Tibial nerve (tissue), 4 donors: ENCODE data around the gene PEX3. TPM values are rescaled to one million over a fixed set of nuclear protein-coding genes. Genes with fewer than 3 reads are reported as not detected.

Source experiments
- DNase-seq, 2 donors: peaks; one replicate each; pipeline ENCODE4 v3.0.0-alpha.2; 2019; ENCODE audit warnings: low spot score in 2 of 2
- H3K27ac ChIP-seq, 4 donors: fragments of 200-600 bp; sonication (generic) in 3 of 4; one replicate each; pipeline ENCODE4 v1.5.1; 2017 to 2019; ENCODE audit warnings: mild to moderate bottlenecking in 1 of 4
- H3K27me3 ChIP-seq, 2 donors: fragments of 200-600 bp; sonication (generic) in 1 of 2; one replicate each; pipeline versions ENCODE4 v1.5.1 to v1.6.0; 2017 to 2019
- H3K36me3 ChIP-seq, 3 donors: fragments of 200-600 bp; sonication (generic); one replicate each; pipeline ENCODE4 v1.5.1; 2018 to 2019
- H3K4me1 ChIP-seq, 4 donors: fragments of 200-600 bp; sonication (generic) in 3 of 4; one replicate each; pipeline ENCODE4 v1.5.1; 2017 to 2019
- H3K4me3 ChIP-seq, 4 donors: fragments of 200-600 bp; sonication (generic) in 3 of 4; one replicate each; pipeline ENCODE4 v1.5.1; 2017 to 2019; ENCODE audit warnings: mild to moderate bottlenecking in 1 of 4, moderate library complexity in 1 of 4
- H3K9me3 ChIP-seq, 4 donors: fragments of 200-600 bp; sonication (generic) in 3 of 4; one replicate each; pipeline ENCODE4 v1.5.1; 2017 to 2019
- EP300 ChIP-seq, 2 donors: sonication (generic); formaldehyde crosslinking; IDR thresholded peaks; one replicate each; pipeline ENCODE4 v1.6.1; 2017; ENCODE audit warnings: antibody characterized with exemption in 2 of 2, mild to moderate bottlenecking in 1 of 2
- POLR2A ChIP-seq, 2 donors: fragments of 450-650 bp; IDR thresholded peaks; one replicate each; pipeline ENCODE4 v1.6.1; 2017; ENCODE audit warnings: antibody characterized with exemption in 2 of 2, mild to moderate bottlenecking in 2 of 2, moderate library complexity in 2 of 2
- WGBS, 2 donors: methylation state at CpG; one replicate each; pipeline ENCODE4 v1.1.5; 2018; 5-methylcytosine and 5-hydroxymethylcytosine counted together
- total RNA-seq, 4 donors: library from RNA; depleted of rRNA; stranded (reverse); fragments of >200 nt; gene quantifications; one replicate each; pipeline ENCODE4 v1.1.0, GENCODE V29; 2016
- TF ChIP-seq, protein P1 (sequence below), 5 experiments: fragments of 200-600 bp in 3 of 5; fragments of 450-650 bp in 2 of 5; sonication (generic) in 3 of 5; IDR thresholded peaks; one replicate each; pipeline ENCODE4 v1.5.1; 2016 to 2019; ENCODE audit warnings: antibody characterized with exemption in 5 of 5, mild to moderate bottlenecking in 3 of 5, moderate library complexity in 2 of 5

The PEX3 gene
- total RNA-seq, 4 donors from 2014 or later, result 9.0 to 20.6 (median 13.7) TPM

DNA sequence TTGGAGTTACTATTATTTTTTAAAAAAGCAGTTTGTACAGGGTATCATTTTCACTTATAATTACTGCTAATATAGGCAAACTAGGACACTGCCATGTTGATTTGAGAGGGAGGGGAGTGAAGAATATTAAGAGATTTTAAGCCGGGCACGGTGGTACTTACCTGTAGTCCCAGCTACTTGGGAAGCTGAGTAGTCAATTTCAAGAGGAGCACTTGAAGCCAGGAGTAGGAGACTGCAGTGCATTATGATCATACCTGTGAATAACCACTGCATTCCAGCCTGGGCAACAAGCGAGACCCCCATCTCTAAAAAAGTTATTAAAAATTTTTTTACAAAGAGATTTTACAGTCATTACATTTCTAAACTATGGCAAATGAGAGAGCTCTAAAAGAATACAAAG is 35.8 kb upstream of the PEX3 start:
- H3K27ac ChIP-seq, result no peak overlapping the region
- no peaks in the 10 kb centered on the region for H3K36me3 ChIP-seq
- TF ChIP-seq EP300 (IDR thresholded peaks at IDR 0.05) (no peak), POLR2A (IDR thresholded peaks at IDR 0.05) (no peak)
- TF ChIP-seq, protein P1, sequence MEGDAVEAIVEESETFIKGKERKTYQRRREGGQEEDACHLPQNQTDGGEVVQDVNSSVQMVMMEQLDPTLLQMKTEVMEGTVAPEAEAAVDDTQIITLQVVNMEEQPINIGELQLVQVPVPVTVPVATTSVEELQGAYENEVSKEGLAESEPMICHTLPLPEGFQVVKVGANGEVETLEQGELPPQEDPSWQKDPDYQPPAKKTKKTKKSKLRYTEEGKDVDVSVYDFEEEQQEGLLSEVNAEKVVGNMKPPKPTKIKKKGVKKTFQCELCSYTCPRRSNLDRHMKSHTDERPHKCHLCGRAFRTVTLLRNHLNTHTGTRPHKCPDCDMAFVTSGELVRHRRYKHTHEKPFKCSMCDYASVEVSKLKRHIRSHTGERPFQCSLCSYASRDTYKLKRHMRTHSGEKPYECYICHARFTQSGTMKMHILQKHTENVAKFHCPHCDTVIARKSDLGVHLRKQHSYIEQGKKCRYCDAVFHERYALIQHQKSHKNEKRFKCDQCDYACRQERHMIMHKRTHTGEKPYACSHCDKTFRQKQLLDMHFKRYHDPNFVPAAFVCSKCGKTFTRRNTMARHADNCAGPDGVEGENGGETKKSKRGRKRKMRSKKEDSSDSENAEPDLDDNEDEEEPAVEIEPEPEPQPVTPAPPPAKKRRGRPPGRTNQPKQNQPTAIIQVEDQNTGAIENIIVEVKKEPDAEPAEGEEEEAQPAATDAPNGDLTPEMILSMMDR (IDR thresholded peaks at IDR 0.05), result no peak
- no peaks in the 10 kb centered on the region for H3K27me3 ChIP-seq
- H3K9me3 ChIP-seq, result no peaks in the 10 kb centered on the region
- H3K4me3 ChIP-seq, result no peak overlapping the region
- WGBS, 2 donors, result 93 to 96% methylated on average over 3 of the region's 3 CpGs
- no peak for DNase-seq
- no peaks in the 10 kb centered on the region for H3K4me1 ChIP-seq

- 60 to 79% methylated on average over 6 of the region's 6 CpGs for WGBS, 2 donors
- H3K4me1 ChIP-seq, result no peaks in the 10 kb centered on the region
- H3K36me3 ChIP-seq, result peaks cover 0 to 4% (median 0%) of the 10 kb centered on the region in 3 donors
- TF ChIP-seq, protein P1 (IDR thresholded peaks at IDR 0.05), result no peak
- TF ChIP-seq POLR2A (IDR thresholded peaks at IDR 0.05), result no peak
- TF ChIP-seq EP300 (IDR thresholded peaks at IDR 0.05), result no peak
- DNase-seq, result no peak
- no peaks in the 10 kb centered on the region for H3K9me3 ChIP-seq
- no peak overlapping the region for H3K27ac ChIP-seq
- H3K27me3 ChIP-seq, result no peaks in the 10 kb centered on the region
- no peak overlapping the region for H3K4me3 ChIP-seq
These were observed 31.1 kb upstream of the PEX3 start for GRCh38 chr6:143419526-143419925.

DNA sequence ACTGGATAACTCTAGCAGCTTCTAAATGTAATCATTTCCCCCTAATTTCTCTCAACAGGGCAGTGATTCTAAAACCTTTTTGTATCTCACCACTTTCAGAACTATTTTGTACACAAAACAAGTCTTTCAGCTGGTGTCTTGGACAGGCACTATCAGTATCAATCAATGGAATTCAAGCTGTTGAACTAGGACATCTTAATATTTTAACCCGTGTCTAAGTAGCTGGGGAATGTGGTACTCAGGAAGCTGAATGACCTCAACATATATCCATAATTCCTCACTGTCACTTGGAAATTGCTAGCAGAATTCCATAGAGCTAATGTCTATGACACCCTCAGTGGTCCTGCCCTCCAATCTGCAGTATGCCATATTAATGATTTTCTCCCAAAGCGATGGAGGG is 24.6 kb upstream of the PEX3 start:
- no peak overlapping the region for H3K4me3 ChIP-seq
- 54 to 67% methylated on average over 2 of the region's 2 CpGs for WGBS, 2 donors
- H3K27ac ChIP-seq, result no peak overlapping the region
- H3K9me3 ChIP-seq, result no peaks in the 10 kb centered on the region
- no peaks in the 10 kb centered on the region for H3K4me1 ChIP-seq
- no peak for TF ChIP-seq POLR2A (IDR thresholded peaks at IDR 0.05)
- no peak for TF ChIP-seq EP300 (IDR thresholded peaks at IDR 0.05)
- TF ChIP-seq, protein P1 (IDR thresholded peaks at IDR 0.05), result no peak
- peaks cover 0 to 11% (median 0%) of the 10 kb centered on the region in 3 donors for H3K36me3 ChIP-seq
- no peak for DNase-seq
- no peaks in the 10 kb centered on the region for H3K27me3 ChIP-seq

- WGBS, 2 donors, result 13 to 20% methylated on average over 4 of the region's 4 CpGs
- TF ChIP-seq EP300 (IDR thresholded peaks at IDR 0.05) (no peak), POLR2A (IDR thresholded peaks at IDR 0.05) (no peak)
- TF ChIP-seq, protein P1 (IDR thresholded peaks at IDR 0.05), result peak; percentile 78 to 94 (median 86)
These were observed 23.3 kb upstream of the PEX3 start for GRCh38 chr6:143427109-143427817.

GRCh38 chr6:143429970-143430369 is 20.6 kb upstream of the PEX3 start:
- no peaks in the 10 kb centered on the region for H3K4me1 ChIP-seq
- no peak for DNase-seq
- no peak overlapping the region for H3K27ac ChIP-seq
- peaks cover 0 to 23% (median 0%) of the 10 kb centered on the region in 3 donors for H3K36me3 ChIP-seq
- no peaks in the 10 kb centered on the region for H3K9me3 ChIP-seq
- H3K27me3 ChIP-seq, result no peaks in the 10 kb centered on the region
- 92 to 93% methylated on average over 4 of the region's 4 CpGs for WGBS, 2 donors
- TF ChIP-seq, protein P1 (IDR thresholded peaks at IDR 0.05), result no peak
- TF ChIP-seq POLR2A (IDR thresholded peaks at IDR 0.05), result no peak
- no peak for TF ChIP-seq EP300 (IDR thresholded peaks at IDR 0.05)
- H3K4me3 ChIP-seq, result no peak overlapping the region

More at GRCh38 chr6:143427109-143427817, 23.3 kb upstream of the PEX3 start:
- Histone ChIP-seq H3K4me1 (no peaks in the 10 kb centered on the region), H3K27ac (no peak overlapping the region), H3K9me3 (no peaks in the 10 kb centered on the region), H3K36me3 (peaks cover 0 to 15% (median 0%) of the 10 kb centered on the region in 3 donors), H3K27me3 (no peaks in the 10 kb centered on the region), H3K4me3 (no peak overlapping the region)
- peak; percentile 19 to 66 for DNase-seq
